GM21529 (cell line): ENCODE results near the gene DNAJB2.
"Not testable (repeated sequence)": the region's sequence is repeated elsewhere in the genome, so short reads cannot be mapped to it uniquely, and the experiment has no call there.

Experiments
- ATAC-seq: cut with Tn5 transposase; IDR thresholded peaks from one replicate; pipeline ENCODE4 v1.9.1; 2021; ENCODE audit not compliant: unreplicated experiment

The DNAJB2 gene

GRCh38 chr2:219298759-219299371, 19.7 kb downstream of the DNAJB2 start:
- peak; percentile 57 for ATAC-seq

- ATAC-seq: no peak
Measured at GRCh38 chr2:219299372-219299760, 20.2 kb downstream of the DNAJB2 start.

- ATAC-seq: no peak
Measured at GRCh38 chr2:219300022-219300421, 20.9 kb downstream of the DNAJB2 start.

- ATAC-seq: no peak
Measured at GRCh38 chr2:219302412-219302968, 23.3 kb downstream of the DNAJB2 start.

- ATAC-seq: no peak
Measured at GRCh38 chr2:219304223-219304622, 25.1 kb downstream of the DNAJB2 start.

GRCh38 chr2:219306047-219306446, 26.9 kb downstream of the DNAJB2 start:
- no peak for ATAC-seq

GRCh38 chr2:219308142-219309101, 29.3 kb downstream of the DNAJB2 start:
- ATAC-seq: no peak

GRCh38 chr2:219309278-219309677, 30.1 kb downstream of the DNAJB2 start, which contains the start of gene PTPRN:
Gene PTPRN (minus strand): TSS chr2:219309401. CDS start chr2:219309332, 69 bp downstream.
- ATAC-seq: no peak

GRCh38 chr2:219312683-219313263, 33.6 kb downstream of the DNAJB2 start:
- ATAC-seq: not testable (repeated sequence)

GRCh38 chr2:219314804-219315468, 35.8 kb downstream of the DNAJB2 start:
- ATAC-seq: no peak

- no peak for ATAC-seq
Measured at GRCh38 chr2:219323434-219323833, 44.3 kb downstream of the DNAJB2 start.

- ATAC-seq: no peak
Measured at GRCh38 chr2:219325136-219325535, 46.0 kb downstream of the DNAJB2 start.

- ATAC-seq: no peak
Measured at GRCh38 chr2:219325657-219326315, 46.6 kb downstream of the DNAJB2 start.

GRCh38 chr2:219327719-219328118, 48.6 kb downstream of the DNAJB2 start:
- no peak for ATAC-seq

- ATAC-seq: no peak
Measured at GRCh38 chr2:219331560-219332213, 52.5 kb downstream of the DNAJB2 start.

GRCh38 chr2:219332542-219332941, 53.4 kb downstream of the DNAJB2 start, which contains the start of gene RESP18:
Gene RESP18 (minus strand): TSS chr2:219332744.
- no peak for ATAC-seq

GRCh38 chr2:219334076-219334475, 54.9 kb downstream of the DNAJB2 start:
- ATAC-seq: no peak

- no peak for ATAC-seq
Measured at GRCh38 chr2:219335373-219335786, 56.2 kb downstream of the DNAJB2 start.
